K562 (cell line): ENCODE data around the gene LAMA3. TPM values are rescaled to one million over a fixed set of nuclear protein-coding genes. Genes with fewer than 3 reads are reported as not detected.
A peak's percentile ranks its signal among the peaks of the same experiment; 100 is the strongest.

Experiments used
- ATAC-seq: fragments of 200-7000 bp; cut with Tn5 transposase; 3 replicates; pipeline ENCODE4 v1.9.1; 2020; ENCODE audit warnings: moderate library complexity
- BruUV-seq: library from RNA; stranded (reverse); fragments of 400-500 nt; replicated peaks from 2 replicates; lab custom pipeline; 2021; lab: Mats Ljungman, UMichigan
- CTCF ChIA-PET: fragments of 300-600 bp; formaldehyde crosslinking; extraction: SDS; loops from one replicate; lab custom pipeline; 2021; ENCODE audit warnings: low intra/inter-chr PET ratio; lab: Yijun Ruan, JAX
- POLR2A ChIA-PET: fragments of 300-600, 350-650 bp; sonication (Branson Sonifier 250); formaldehyde crosslinking; extraction: SDS; loops from one replicate; lab custom pipeline; 2021; ENCODE audit warnings: antibody characterized with exemption, inconsistent platforms; lab: Yijun Ruan, JAX
- DNase-seq, 4 experiments: peaks; one replicate each; pipeline versions ENCODE4 v3.0.0 to v3.0.0-alpha.2; 2011 to 2018; ENCODE audit warnings: low spot score in 3 of 4, mixed read lengths in 3 of 4; ENCODE audit errors: extremely low read depth in 1 of 4
- FAIRE-seq: peaks from 2 replicates; lab custom pipeline; 2011; peaks lifted over from hg19 to GRCh38; lab: Jason Lieb, UNC
- H2AFZ ChIP-seq: 2 replicates; pipeline ENCODE4 v1.6.0; 2011; ENCODE audit warnings: low read depth, low read length, control low read depth, inconsistent platforms
- H3K27ac ChIP-seq: fragments of 200-600 bp; 3 replicates; pipeline ENCODE4 v1.8.0; 2011; ENCODE audit warnings: low read depth, mild to moderate bottlenecking, control low read depth, inconsistent platforms, low read length, moderate library complexity, mixed read lengths; ENCODE audit errors: extremely low read depth
- H3K27me3 ChIP-seq, 2 experiments: fragments of 300-600 bp in 1 of 2; 2 replicates in 1 of 2; 3 replicates in 1 of 2; pipeline versions ENCODE4 v1.6.0 to v1.8.0; 2011; ENCODE audit warnings: inconsistent platforms in 2 of 2, low read length in 2 of 2, mild to moderate bottlenecking in 1 of 2, mixed read lengths in 1 of 2, moderate library complexity in 1 of 2; ENCODE audit not compliant: control insufficient read depth in 2 of 2, insufficient read depth in 2 of 2
- H3K36me3 ChIP-seq: fragments of 300-600 bp; 3 replicates; pipeline ENCODE4 v1.8.0; 2011; ENCODE audit warnings: mild to moderate bottlenecking, low read length, inconsistent platforms; ENCODE audit not compliant: control insufficient read depth, insufficient read depth
- H3K4me1 ChIP-seq, 2 experiments: fragments of 200-600 bp in 1 of 2; replicated peaks in 1 of 2; 2 replicates in 1 of 2; 3 replicates in 1 of 2; pipeline versions ENCODE4 v1.5.1 to v1.8.0; 2011; ENCODE audit warnings: inconsistent platforms in 2 of 2, low read length in 2 of 2, mild to moderate bottlenecking in 1 of 2, mixed read lengths in 1 of 2, moderate library complexity in 1 of 2; ENCODE audit not compliant: control insufficient read depth in 2 of 2, insufficient read depth in 2 of 2
- H3K4me2 ChIP-seq: 2 replicates; pipeline ENCODE4 v1.6.1; 2011; ENCODE audit warnings: low read length, control low read depth, inconsistent platforms, mixed read lengths; ENCODE audit not compliant: insufficient read depth
- H3K4me3 ChIP-seq: fragments of 200-600 bp; sonication (generic), shearing (Covaris generic); 2 replicates; pipeline ENCODE4 v1.5.1; 2016; ENCODE audit warnings: control low read depth, inconsistent platforms
- H3K79me2 ChIP-seq: fragments of 200-600 bp; 3 replicates; pipeline ENCODE4 v1.8.0; 2011; ENCODE audit warnings: low read length, inconsistent platforms; ENCODE audit not compliant: control insufficient read depth, insufficient read depth
- H3K9ac ChIP-seq, 2 experiments: 2 replicates each; pipeline versions ENCODE4 v1.6.0 to v1.6.1; 2011; ENCODE audit warnings: low read depth in 2 of 2, low read length in 2 of 2, control low read depth in 1 of 2, inconsistent platforms in 1 of 2, mild to moderate bottlenecking in 1 of 2, mixed read lengths in 1 of 2; ENCODE audit not compliant: insufficient read depth in 1 of 2
- H3K9me1 ChIP-seq: one replicate; pipeline ENCODE4 v1.6.0; 2011; ENCODE audit warnings: inconsistent platforms, mild to moderate bottlenecking, low read length, moderate library complexity; ENCODE audit not compliant: control insufficient read depth, insufficient read depth
- H3K9me3 ChIP-seq: replicated peaks from 2 replicates; pipeline ENCODE4 v1.5.1; 2011; ENCODE audit warnings: low read depth, low read length, inconsistent platforms; ENCODE audit not compliant: control insufficient read depth, insufficient read depth
- H4K20me1 ChIP-seq: replicated peaks from 2 replicates; pipeline ENCODE4 v1.6.1; 2011; ENCODE audit warnings: low read length, inconsistent platforms, mixed read lengths; ENCODE audit not compliant: control insufficient read depth, insufficient read depth
- FOXA1 ChIP-seq: fragments of 450-650 bp; IDR thresholded peaks from 2 replicates; pipeline ENCODE4 v1.6.1; 2016; ENCODE audit warnings: mild to moderate bottlenecking, borderline replicate concordance
- MEIS2 ChIP-seq: fragments of 450-650 bp; IDR thresholded peaks from 2 replicates; pipeline ENCODE4 v1.6.1; 2014; ENCODE audit warnings: mild to moderate bottlenecking; ENCODE audit not compliant: partially characterized antibody
- NFIC ChIP-seq: fragments of 450-650 bp; IDR thresholded peaks from 2 replicates; pipeline ENCODE4 v1.6.1; 2017; ENCODE audit warnings: mild to moderate bottlenecking, inconsistent platforms
- SOX6 ChIP-seq: fragments of 450-650 bp; IDR thresholded peaks from 2 replicates; pipeline ENCODE4 v1.6.1; 2014; ENCODE audit warnings: mild to moderate bottlenecking
- WGBS: fragments of 100-300 bp; shearing (Covaris generic); methylation state at CpG from one replicate; pipeline ENCODE4 v1.1.6; 2016; ENCODE audit warnings: low coverage, mixed read lengths; ENCODE audit not compliant: insufficient coverage; ENCODE audit errors: missing lambda C conversion rate; 5-methylcytosine and 5-hydroxymethylcytosine counted together
- in situ Hi-C: fragments of 300-500 bp; cut with MboI; formaldehyde crosslinking; loops from 4 replicates; pipeline ENCODE4 v1.15.0; 2018; ENCODE audit warnings: inconsistent platforms, mixed read lengths
- intact Hi-C: fragments of 100-400 bp; cut with micrococcal nuclease; formaldehyde crosslinking; loops from 2 replicates; pipeline ENCODE4 v1.14.2; 2022
- polyA plus RNA-seq, 8 experiments: library from polyadenylated mRNA; depleted of rRNA in 4 of 8; stranded (reverse) in 5 of 8; unstranded in 3 of 8; fragments of >200 nt; fragmentation: Nextera tagmentation in 2 of 8; fragmentation: Illumina TruSeq in 1 of 8; extraction: Ambion mirVana in 2 of 8; extraction: Trizol in 1 of 8; gene quantifications; 2 replicates each; pipeline versions ENCODE4 v1.2.1 to v1.2.3, GENCODE V29; 2011 to 2014; ENCODE audit warnings: inconsistent platforms in 1 of 8, missing spikeins in 1 of 8
- total RNA-seq, 7 experiments: library from RNA; depleted of rRNA in 6 of 7; stranded (reverse); fragments of >200 nt in 6 of 7; fragmentation: Illumina TruSeq in 2 of 7; extraction: Trizol in 2 of 7; gene quantifications; 2 replicates each; pipeline versions ENCODE4 v1.2.1 to v1.2.3, GENCODE V29; 2011 to 2021; ENCODE audit warnings: low replicate concordance in 1 of 7
- TF ChIP-seq, protein P1 (sequence below), 2 experiments: IDR thresholded peaks in 1 of 2; conservative IDR thresholded peaks in 1 of 2; 2 replicates each; pipeline ENCODE4 v1.6.1; 2016; ENCODE audit warnings: low read depth in 2 of 2, mild to moderate bottlenecking in 1 of 2, missing compliant biosample characterization in 1 of 2, missing genetic modification characterization in 1 of 2, moderate library complexity in 1 of 2
- TF ChIP-seq, protein P2 (sequence below): fragments of 450-650 bp; IDR thresholded peaks from 2 replicates; pipeline ENCODE4 v1.6.1; 2016; ENCODE audit warnings: missing biosample characterization, missing genetic modification characterization

LAMA3 gene
- total and polyA plus RNA-seq, 9 of the 15 experiments (the other 6 are each of a cell fraction or from before 2014, with no cell fraction given): 0.07 TPM; not detected in 8

DNA sequence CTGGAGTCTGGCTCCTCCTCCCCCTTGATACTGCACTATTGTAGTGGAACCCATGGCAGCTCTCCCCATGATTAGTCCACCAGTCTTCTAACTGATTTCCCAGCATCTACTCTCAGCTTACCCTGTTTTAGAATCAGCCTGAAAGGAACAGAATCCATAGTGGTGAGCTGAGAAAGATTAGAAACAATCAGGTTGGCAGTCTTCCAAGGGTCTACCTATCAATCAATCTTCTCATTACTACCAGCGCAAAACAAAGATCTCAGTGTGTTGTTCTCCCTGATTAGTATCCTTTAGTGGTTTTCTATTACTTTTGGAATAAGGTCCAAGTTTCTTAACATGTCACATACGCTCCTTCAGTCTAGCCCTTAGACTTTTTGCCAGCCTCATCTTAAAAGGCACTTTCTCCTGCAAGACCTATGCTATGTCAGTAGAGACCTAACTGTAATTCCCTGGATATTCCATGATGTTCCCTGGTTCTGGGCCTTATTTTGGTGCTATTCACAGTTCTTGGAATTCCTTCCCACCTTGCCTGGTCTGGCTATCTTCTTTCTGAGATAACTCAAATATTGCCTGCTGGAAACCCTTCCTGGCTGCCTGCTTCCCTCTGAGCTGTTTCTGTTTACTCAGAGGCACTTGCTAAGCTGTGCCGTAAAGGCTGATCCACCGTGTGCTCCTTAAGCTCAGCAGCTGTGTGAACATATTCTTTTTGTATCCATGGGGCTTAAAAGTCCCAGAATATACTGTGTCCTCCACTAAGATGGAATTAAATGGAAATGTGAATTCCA, 32.6 kb downstream of the LAMA3 start:
- no peaks in the 10 kb centered on the region for H3K9me1 ChIP-seq
- no TSS peak for BruUV-seq
- WGBS: 3% methylated on average over 4 of the region's 4 CpGs
- H4K20me1 ChIP-seq: no peaks in the 10 kb centered on the region
- ChIA-PET POLR2A (interaction anchor here (1.2 kb wide), 1 partner anchor 27 kb away, joined by 4 read pairs; no protein-coding TSS in a partner anchor), CTCF (no interaction called here)
- no peak overlapping the region for H3K4me3 ChIP-seq
- no peaks in the 10 kb centered on the region for H3K79me2 ChIP-seq
- in situ Hi-C loops (no loop called here), intact Hi-C loops (no loop called here)
- H3K4me2 ChIP-seq: no peak overlapping the region
- no peak overlapping the region for H3K9ac ChIP-seq
- no peak overlapping the region for H2AFZ ChIP-seq
- peaks cover 0 to 31% of the 10 kb centered on the region in 2 experiments; a peak in 3 of 5 replicates for H3K4me1 ChIP-seq
- H3K27ac ChIP-seq: no peak overlapping the region
- no peaks in the 10 kb centered on the region for H3K9me3 ChIP-seq
- TF ChIP-seq, protein P1, sequence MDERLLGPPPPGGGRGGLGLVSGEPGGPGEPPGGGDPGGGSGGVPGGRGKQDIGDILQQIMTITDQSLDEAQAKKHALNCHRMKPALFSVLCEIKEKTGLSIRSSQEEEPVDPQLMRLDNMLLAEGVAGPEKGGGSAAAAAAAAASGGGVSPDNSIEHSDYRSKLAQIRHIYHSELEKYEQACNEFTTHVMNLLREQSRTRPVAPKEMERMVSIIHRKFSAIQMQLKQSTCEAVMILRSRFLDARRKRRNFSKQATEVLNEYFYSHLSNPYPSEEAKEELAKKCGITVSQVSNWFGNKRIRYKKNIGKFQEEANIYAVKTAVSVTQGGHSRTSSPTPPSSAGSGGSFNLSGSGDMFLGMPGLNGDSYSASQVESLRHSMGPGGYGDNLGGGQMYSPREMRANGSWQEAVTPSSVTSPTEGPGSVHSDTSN (CRISPR knock-in tag; IDR thresholded peaks at IDR 0.05; ENCODE audit: low read depth): no peak
- TF ChIP-seq, protein P1 (tag; conservative IDR thresholded peaks at IDR 0.05; ENCODE audit: low read depth): peak; percentile 64
- peak; percentile 41 for TF ChIP-seq MEIS2
- TF ChIP-seq, protein P2, sequence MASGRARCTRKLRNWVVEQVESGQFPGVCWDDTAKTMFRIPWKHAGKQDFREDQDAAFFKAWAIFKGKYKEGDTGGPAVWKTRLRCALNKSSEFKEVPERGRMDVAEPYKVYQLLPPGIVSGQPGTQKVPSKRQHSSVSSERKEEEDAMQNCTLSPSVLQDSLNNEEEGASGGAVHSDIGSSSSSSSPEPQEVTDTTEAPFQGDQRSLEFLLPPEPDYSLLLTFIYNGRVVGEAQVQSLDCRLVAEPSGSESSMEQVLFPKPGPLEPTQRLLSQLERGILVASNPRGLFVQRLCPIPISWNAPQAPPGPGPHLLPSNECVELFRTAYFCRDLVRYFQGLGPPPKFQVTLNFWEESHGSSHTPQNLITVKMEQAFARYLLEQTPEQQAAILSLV (tag): no peak
- TF ChIP-seq NFIC: peak; percentile 58
- peak; percentile 36; the same call in 1 of the 2 replicates for TF ChIP-seq SOX6
- TF ChIP-seq FOXA1: no peak
- no peaks in the 10 kb centered on the region for H3K36me3 ChIP-seq
- no peak for DNase-seq
- ATAC-seq: no peak
- H3K27me3 ChIP-seq: peaks cover 6 to 11% of the 10 kb centered on the region in 2 experiments; a peak in 3 of 5 replicates
- no peak for FAIRE-seq
